WTC11 (cell line): ENCODE data around the gene SHBG.

Experiments used
- ATF1 ChIP-seq: sonication (generic); formaldehyde crosslinking; IDR thresholded peaks from 2 replicates; pipeline ENCODE4 v1.8.1; 2023; ENCODE audit warnings: mild to moderate bottlenecking, moderate library complexity, missing genetic modification reagents
- CBFB ChIP-seq: sonication (generic); formaldehyde crosslinking; IDR thresholded peaks from 2 replicates; pipeline ENCODE4 v1.8.1; 2022; ENCODE audit warnings: mild to moderate bottlenecking, low read depth, missing genetic modification reagents
- CTCF ChIP-seq: fragments of 200-600 bp; IDR thresholded peaks from 2 replicates; pipeline ENCODE4 v1.8.0; 2022; ENCODE audit warnings: antibody characterized with exemption
- E2F5 ChIP-seq: sonication (generic); formaldehyde crosslinking; IDR thresholded peaks from 2 replicates; pipeline ENCODE4 v1.8.1; 2022; ENCODE audit warnings: mild to moderate bottlenecking, moderate library complexity, missing genetic modification reagents
- JUN ChIP-seq: sonication (generic); formaldehyde crosslinking; IDR thresholded peaks from 2 replicates; pipeline ENCODE4 v1.8.0; 2023; ENCODE audit warnings: mild to moderate bottlenecking, missing genetic modification reagents
- MAX ChIP-seq: sonication (generic); formaldehyde crosslinking; IDR thresholded peaks from 2 replicates; pipeline ENCODE4 v1.8.0; 2022; ENCODE audit warnings: mild to moderate bottlenecking, missing genetic modification reagents
- ZNF281 ChIP-seq: sonication (generic); formaldehyde crosslinking; IDR thresholded peaks from 2 replicates; pipeline ENCODE4 v1.8.0; 2023; ENCODE audit warnings: mild to moderate bottlenecking, missing genetic modification reagents
- ZNF423 ChIP-seq: fragments of 250-450 bp; sonication (Bioruptor Pico); IDR thresholded peaks from 2 replicates; pipeline ENCODE4 v2.1.2; 2022; ENCODE audit warnings: mild to moderate bottlenecking, moderate library complexity

GRCh38 chr17:7623661-7624060 lies 6.3 kb upstream of the SHBG start:
- TF ChIP-seq MAX, result no peak
- no peak for TF ChIP-seq ATF1 (CRISPR knock-in tag)
- TF ChIP-seq CTCF, result no peak
- TF ChIP-seq ZNF281 (CRISPR knock-in tag), result no peak
- no peak for TF ChIP-seq CBFB
- TF ChIP-seq JUN, result no peak
- no peak for TF ChIP-seq ZNF423 (CRISPR knock-in tag)
- TF ChIP-seq E2F5 (CRISPR knock-in tag), result no peak
